ENCODE data around the gene PAX8.

Gene PAX8

GRCh38 chr2:113183264-113183663 is 95.5 kb downstream of the PAX8 start:
- ChIA-PET CTCF (interaction anchor here (1.0 to 1.5 kb wide), 2 partner anchors 16 to 44 kb away, joined by 3 to 13 read pairs; no protein-coding TSS in a partner anchor), POLR2A (no interaction called here)
- Histone ChIP-seq H3K36me3 (ENCODE audit: control insufficient read depth in 2 of 2, insufficient read depth in 1 of 2, low read length in 2 of 2) (no peaks in the 10 kb centered on the region), H3K4me3 (ENCODE audit: low read depth, low read length) (no peak overlapping the region), H3K9me3 (ENCODE audit: control insufficient read depth, insufficient read depth, low read depth, low read length) (no peaks in the 10 kb centered on the region), H3K4me1 (ENCODE audit: control insufficient read depth, insufficient read depth, low read length) (no peaks in the 10 kb centered on the region), H3K27ac (ENCODE audit: extremely low read depth, low read depth, low read length) (no peak overlapping the region)
- TF ChIP-seq RBAK (tag by site-specific recombination; IDR thresholded peaks at IDR 0.05) (no peak), ZNF521 (tag by site-specific recombination; IDR thresholded peaks at IDR 0.05) (no peak), ZNF473 (tag by site-specific recombination; IDR thresholded peaks at IDR 0.05) (no peak), ZSCAN16 (tag by site-specific recombination; IDR thresholded peaks at IDR 0.05) (no peak), ZNF529 (tag by site-specific recombination; IDR thresholded peaks at IDR 0.05; ENCODE audit: insufficient replicate concordance) (no peak), ZNF266 (tag by site-specific recombination; IDR thresholded peaks at IDR 0.05; ENCODE audit: low read depth) (no peak), ZNF155 (tag by site-specific recombination; IDR thresholded peaks at IDR 0.05) (no peak), ZBTB8A (tag by site-specific recombination; IDR thresholded peaks at IDR 0.05) (no peak), ZNF626 (tag by site-specific recombination; IDR thresholded peaks at IDR 0.05) (no peak), SP7 (tag by site-specific recombination; IDR thresholded peaks at IDR 0.05) (no peak), IKZF3 (tag by site-specific recombination; IDR thresholded peaks at IDR 0.05) (no peak), ZNF24 (tag by site-specific recombination; IDR thresholded peaks at IDR 0.05) (no peak), ZNF664 (tag by site-specific recombination; IDR thresholded peaks at IDR 0.05) (no peak), ZNF707 (tag by site-specific recombination; IDR thresholded peaks at IDR 0.05) (no peak), ZNF133 (tag by site-specific recombination; IDR thresholded peaks at IDR 0.05) (no peak), ZNF785 (tag by site-specific recombination; IDR thresholded peaks at IDR 0.05) (no peak), ZNF214 (tag by site-specific recombination; IDR thresholded peaks at IDR 0.05; ENCODE audit: borderline replicate concordance) (no peak), MEIS1 (CRISPR knock-in tag; IDR thresholded peaks at IDR 0.05; ENCODE audit: borderline replicate concordance) (no peak)
- TF ChIP-seq, protein P1, sequence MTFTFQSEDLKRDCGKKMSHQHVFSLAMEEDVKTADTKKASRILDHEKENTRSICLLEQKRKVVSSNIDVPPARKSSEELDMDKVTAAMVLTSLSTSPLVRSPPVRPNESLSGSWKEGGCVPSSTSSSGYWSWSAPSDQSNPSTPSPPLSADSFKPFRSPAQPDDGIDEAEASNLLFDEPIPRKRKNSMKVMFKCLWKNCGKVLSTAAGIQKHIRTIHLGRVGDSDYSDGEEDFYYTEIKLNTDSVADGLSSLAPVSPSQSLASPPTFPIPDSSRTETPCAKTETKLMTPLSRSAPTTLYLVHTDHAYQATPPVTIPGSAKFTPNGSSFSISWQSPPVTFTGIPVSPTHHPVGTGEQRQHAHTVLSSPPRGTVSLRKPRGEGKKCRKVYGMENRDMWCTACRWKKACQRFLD (tag by site-specific recombination; IDR thresholded peaks at IDR 0.05) = no peak
- TF ChIP-seq, protein P2, sequence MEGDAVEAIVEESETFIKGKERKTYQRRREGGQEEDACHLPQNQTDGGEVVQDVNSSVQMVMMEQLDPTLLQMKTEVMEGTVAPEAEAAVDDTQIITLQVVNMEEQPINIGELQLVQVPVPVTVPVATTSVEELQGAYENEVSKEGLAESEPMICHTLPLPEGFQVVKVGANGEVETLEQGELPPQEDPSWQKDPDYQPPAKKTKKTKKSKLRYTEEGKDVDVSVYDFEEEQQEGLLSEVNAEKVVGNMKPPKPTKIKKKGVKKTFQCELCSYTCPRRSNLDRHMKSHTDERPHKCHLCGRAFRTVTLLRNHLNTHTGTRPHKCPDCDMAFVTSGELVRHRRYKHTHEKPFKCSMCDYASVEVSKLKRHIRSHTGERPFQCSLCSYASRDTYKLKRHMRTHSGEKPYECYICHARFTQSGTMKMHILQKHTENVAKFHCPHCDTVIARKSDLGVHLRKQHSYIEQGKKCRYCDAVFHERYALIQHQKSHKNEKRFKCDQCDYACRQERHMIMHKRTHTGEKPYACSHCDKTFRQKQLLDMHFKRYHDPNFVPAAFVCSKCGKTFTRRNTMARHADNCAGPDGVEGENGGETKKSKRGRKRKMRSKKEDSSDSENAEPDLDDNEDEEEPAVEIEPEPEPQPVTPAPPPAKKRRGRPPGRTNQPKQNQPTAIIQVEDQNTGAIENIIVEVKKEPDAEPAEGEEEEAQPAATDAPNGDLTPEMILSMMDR (tag by site-specific recombination; IDR thresholded peaks at IDR 0.05) = no peak

DNA sequence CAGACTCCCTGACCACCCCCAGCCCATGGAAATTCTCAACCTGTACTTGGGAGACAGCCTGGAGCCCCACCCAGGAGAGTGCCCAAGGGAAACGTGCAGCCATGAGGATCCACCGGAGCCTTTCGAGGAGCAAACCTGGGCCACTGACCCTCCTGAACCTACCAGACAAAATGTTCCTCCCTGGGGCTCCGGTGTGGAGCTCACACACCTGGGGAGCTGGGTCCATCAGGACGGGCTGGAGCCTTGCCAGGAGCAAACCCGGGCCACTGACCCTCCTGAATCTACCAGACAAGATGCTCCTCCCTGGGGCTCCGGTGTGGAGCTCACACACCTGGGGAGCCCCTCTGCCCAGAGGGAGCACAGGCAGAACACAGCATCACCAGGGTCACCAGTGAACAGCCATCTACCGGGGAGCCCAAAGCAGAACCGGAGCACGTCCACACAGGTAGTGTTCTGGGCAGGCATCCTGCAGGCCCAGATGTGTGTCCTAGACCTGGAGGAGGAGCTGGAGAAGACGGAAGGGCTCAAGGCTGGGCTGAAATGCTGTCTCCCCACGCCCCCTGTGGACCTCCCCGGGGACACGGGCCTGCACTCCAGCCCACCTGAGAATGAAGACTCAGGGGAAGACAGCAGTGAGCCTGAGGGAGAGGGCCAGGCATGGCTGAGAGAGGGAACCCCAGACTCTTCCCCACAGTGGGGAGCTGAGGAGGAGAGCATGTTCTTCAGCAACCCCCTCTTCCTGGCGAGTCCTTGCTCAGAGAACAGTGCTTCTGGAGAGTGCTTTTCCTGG is 96.1 kb downstream of the PAX8 start:
- Histone ChIP-seq H3K4me3 (ENCODE audit: low read depth, low read length) (no peak overlapping the region), H3K27ac (ENCODE audit: extremely low read depth, low read depth, low read length) (no peak overlapping the region), H3K36me3 (ENCODE audit: control insufficient read depth in 2 of 2, insufficient read depth in 1 of 2, low read length in 2 of 2) (no peaks in the 10 kb centered on the region), H3K9me3 (ENCODE audit: control insufficient read depth, insufficient read depth, low read depth, low read length) (no peaks in the 10 kb centered on the region), H3K4me1 (ENCODE audit: control insufficient read depth, insufficient read depth, low read length) (no peaks in the 10 kb centered on the region)
- POLR2A ChIA-PET = no interaction called here
- CTCF ChIA-PET = interaction anchor here (1.0 to 2.3 kb wide), 3 partner anchors 16 to 44 kb away, joined by 3 to 13 read pairs (median 7); no protein-coding TSS in a partner anchor
- TF ChIP-seq KLF10 (tag by site-specific recombination; IDR thresholded peaks at IDR 0.05) (no peak), MZF1 (tag by site-specific recombination; IDR thresholded peaks at IDR 0.05; ENCODE audit: borderline replicate concordance) (no peak), ZNF664 (tag by site-specific recombination; IDR thresholded peaks at IDR 0.05) (no peak), ZNF792 (tag by site-specific recombination; IDR thresholded peaks at IDR 0.05) (no peak), ZNF423 (tag by site-specific recombination; IDR thresholded peaks at IDR 0.05) (no peak), ZNF785 (tag by site-specific recombination; IDR thresholded peaks at IDR 0.05) (no peak), ZNF132 (tag by site-specific recombination; IDR thresholded peaks at IDR 0.05; ENCODE audit: borderline replicate concordance) (no peak)
- TF ChIP-seq, protein P3, sequence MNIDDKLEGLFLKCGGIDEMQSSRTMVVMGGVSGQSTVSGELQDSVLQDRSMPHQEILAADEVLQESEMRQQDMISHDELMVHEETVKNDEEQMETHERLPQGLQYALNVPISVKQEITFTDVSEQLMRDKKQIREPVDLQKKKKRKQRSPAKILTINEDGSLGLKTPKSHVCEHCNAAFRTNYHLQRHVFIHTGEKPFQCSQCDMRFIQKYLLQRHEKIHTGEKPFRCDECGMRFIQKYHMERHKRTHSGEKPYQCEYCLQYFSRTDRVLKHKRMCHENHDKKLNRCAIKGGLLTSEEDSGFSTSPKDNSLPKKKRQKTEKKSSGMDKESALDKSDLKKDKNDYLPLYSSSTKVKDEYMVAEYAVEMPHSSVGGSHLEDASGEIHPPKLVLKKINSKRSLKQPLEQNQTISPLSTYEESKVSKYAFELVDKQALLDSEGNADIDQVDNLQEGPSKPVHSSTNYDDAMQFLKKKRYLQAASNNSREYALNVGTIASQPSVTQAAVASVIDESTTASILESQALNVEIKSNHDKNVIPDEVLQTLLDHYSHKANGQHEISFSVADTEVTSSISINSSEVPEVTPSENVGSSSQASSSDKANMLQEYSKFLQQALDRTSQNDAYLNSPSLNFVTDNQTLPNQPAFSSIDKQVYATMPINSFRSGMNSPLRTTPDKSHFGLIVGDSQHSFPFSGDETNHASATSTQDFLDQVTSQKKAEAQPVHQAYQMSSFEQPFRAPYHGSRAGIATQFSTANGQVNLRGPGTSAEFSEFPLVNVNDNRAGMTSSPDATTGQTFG (tag by site-specific recombination; IDR thresholded peaks at IDR 0.05; ENCODE audit: borderline replicate concordance) = no peak
- TF ChIP-seq, protein P4, sequence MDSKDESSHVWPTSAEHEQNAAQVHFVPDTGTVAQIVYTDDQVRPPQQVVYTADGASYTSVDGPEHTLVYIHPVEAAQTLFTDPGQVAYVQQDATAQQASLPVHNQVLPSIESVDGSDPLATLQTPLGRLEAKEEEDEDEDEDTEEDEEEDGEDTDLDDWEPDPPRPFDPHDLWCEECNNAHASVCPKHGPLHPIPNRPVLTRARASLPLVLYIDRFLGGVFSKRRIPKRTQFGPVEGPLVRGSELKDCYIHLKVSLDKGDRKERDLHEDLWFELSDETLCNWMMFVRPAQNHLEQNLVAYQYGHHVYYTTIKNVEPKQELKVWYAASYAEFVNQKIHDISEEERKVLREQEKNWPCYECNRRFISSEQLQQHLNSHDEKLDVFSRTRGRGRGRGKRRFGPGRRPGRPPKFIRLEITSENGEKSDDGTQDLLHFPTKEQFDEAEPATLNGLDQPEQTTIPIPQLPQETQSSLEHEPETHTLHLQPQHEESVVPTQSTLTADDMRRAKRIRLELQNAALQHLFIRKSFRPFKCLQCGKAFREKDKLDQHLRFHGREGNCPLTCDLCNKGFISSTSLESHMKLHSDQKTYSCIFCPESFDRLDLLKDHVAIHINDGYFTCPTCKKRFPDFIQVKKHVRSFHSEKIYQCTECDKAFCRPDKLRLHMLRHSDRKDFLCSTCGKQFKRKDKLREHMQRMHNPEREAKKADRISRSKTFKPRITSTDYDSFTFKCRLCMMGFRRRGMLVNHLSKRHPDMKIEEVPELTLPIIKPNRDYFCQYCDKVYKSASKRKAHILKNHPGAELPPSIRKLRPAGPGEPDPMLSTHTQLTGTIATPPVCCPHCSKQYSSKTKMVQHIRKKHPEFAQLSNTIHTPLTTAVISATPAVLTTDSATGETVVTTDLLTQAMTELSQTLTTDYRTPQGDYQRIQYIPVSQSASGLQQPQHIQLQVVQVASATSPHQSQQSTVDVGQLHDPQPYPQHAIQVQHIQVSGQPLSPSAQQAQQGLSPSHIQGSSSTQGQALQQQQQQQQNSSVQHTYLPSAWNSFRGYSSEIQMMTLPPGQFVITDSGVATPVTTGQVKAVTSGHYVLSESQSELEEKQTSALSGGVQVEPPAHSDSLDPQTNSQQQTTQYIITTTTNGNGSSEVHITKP (tag by site-specific recombination; IDR thresholded peaks at IDR 0.05) = no peak
